Thoracic aorta (tissue), 2 donors: ENCODE results near the gene ISCA1. TPM values are rescaled to one million over a fixed set of nuclear protein-coding genes. Genes with fewer than 3 reads are reported as not detected.

Experiments
- ATAC-seq: fragments of 150-250 bp; one replicate; pipeline ENCODE4 v1.8.0; 2017; ENCODE audit warnings: low read depth; ENCODE audit not compliant: insufficient number of reproducible peaks, low FRiP score
- DNase-seq: peaks from one replicate; pipeline ENCODE4 v3.0.0-alpha.2; 2020; ENCODE audit warnings: low spot score
- H3K27ac ChIP-seq, 2 donors: fragments of 200-600 bp; sonication (generic); 1 replicate in 1 of 2; 2 replicates in 1 of 2; pipeline ENCODE4 v1.5.1; 2016; ENCODE audit warnings: mild to moderate bottlenecking in 2 of 2, moderate library complexity in 2 of 2
- H3K27me3 ChIP-seq: fragments of 200-600 bp; sonication (generic); replicated peaks from 2 replicates; pipeline ENCODE4 v1.6.0; 2016; ENCODE audit warnings: mild to moderate bottlenecking; ENCODE audit not compliant: insufficient read depth
- H3K36me3 ChIP-seq: fragments of 200-600 bp; sonication (generic); one replicate; pipeline ENCODE4 v1.5.1; 2016
- H3K4me1 ChIP-seq, 2 donors: fragments of 200-600 bp; sonication (generic); 1 replicate in 1 of 2; 2 replicates in 1 of 2; pipeline versions ENCODE4 v1.5.1 to v1.6.0; 2016; ENCODE audit warnings: low read depth in 2 of 2, mild to moderate bottlenecking in 1 of 2; ENCODE audit not compliant: control insufficient read depth in 1 of 2
- H3K4me3 ChIP-seq: fragments of 200-600 bp; sonication (generic); 2 replicates; pipeline ENCODE4 v1.5.1; 2016; ENCODE audit warnings: mild to moderate bottlenecking
- H3K9me3 ChIP-seq: fragments of 200-600 bp; sonication (generic); 2 replicates; pipeline ENCODE4 v1.5.1; 2016
- CTCF ChIP-seq: fragments of 200-600 bp; sonication (generic); IDR thresholded peaks from one replicate; pipeline ENCODE4 v1.5.1; 2019; ENCODE audit warnings: antibody characterized with exemption
- total RNA-seq, 2 donors: library from RNA; depleted of rRNA; stranded (reverse); fragments of >200 nt; gene quantifications; one replicate each; pipeline versions ENCODE4 v1.1.0 to v1.2.3, GENCODE V29; 2016

The ISCA1 gene
- total RNA-seq, 2 donors from 2014 or later, result 25.9 to 37.9 TPM

- Histone ChIP-seq H3K27ac (no peak overlapping the region), H3K4me1 (no peaks in the 10 kb centered on the region), H3K36me3 (peaks cover 56% of the 10 kb centered on the region), H3K27me3 (no peaks in the 10 kb centered on the region), H3K9me3 (no peaks in the 10 kb centered on the region), H3K4me3 (no peak overlapping the region)
- no peak for ATAC-seq
- DNase-seq, result no peak
- no peak for TF ChIP-seq CTCF
These were observed 42.6 kb upstream of the ISCA1 start for GRCh38 chr9:86324901-86325300.

GRCh38 chr9:86324308-86324707 lies 42.0 kb upstream of the ISCA1 start:
- no peaks in the 10 kb centered on the region for H3K4me1 ChIP-seq
- no peak overlapping the region for H3K27ac ChIP-seq
- no peak overlapping the region for H3K4me3 ChIP-seq
- no peak for ATAC-seq
- DNase-seq, result no peak
- TF ChIP-seq CTCF, result no peak
- no peaks in the 10 kb centered on the region for H3K27me3 ChIP-seq
- no peaks in the 10 kb centered on the region for H3K9me3 ChIP-seq
- peaks cover 56% of the 10 kb centered on the region for H3K36me3 ChIP-seq

- DNase-seq (no peak), ATAC-seq (no peak)
- Histone ChIP-seq H3K9me3 (no peaks in the 10 kb centered on the region), H3K4me1 (no peaks in the 10 kb centered on the region), H3K27me3 (no peaks in the 10 kb centered on the region), H3K4me3 (no peak overlapping the region), H3K36me3 (peaks cover 58% of the 10 kb centered on the region), H3K27ac (no peak overlapping the region)
- no peak for TF ChIP-seq CTCF
These were observed 40.8 kb upstream of the ISCA1 start for GRCh38 chr9:86322973-86323644.

- no peak overlapping the region for H3K4me3 ChIP-seq
- no peak for ATAC-seq
These were observed 39.0 kb upstream of the ISCA1 start for GRCh38 chr9:86321373-86321772.

GRCh38 chr9:86318187-86318586 lies 35.8 kb upstream of the ISCA1 start:
- no peak for TF ChIP-seq CTCF
- Histone ChIP-seq H3K36me3 (peaks cover 35% of the 10 kb centered on the region), H3K27me3 (no peaks in the 10 kb centered on the region), H3K4me3 (no peak overlapping the region), H3K4me1 (no peaks in the 10 kb centered on the region), H3K9me3 (no peaks in the 10 kb centered on the region), H3K27ac (no peak overlapping the region)
- no peak for ATAC-seq
- no peak for DNase-seq

More at GRCh38 chr9:86321373-86321772, 39.0 kb upstream of the ISCA1 start:
- TF ChIP-seq CTCF, result no peak
- Histone ChIP-seq H3K27ac (no peak overlapping the region), H3K4me1 (no peaks in the 10 kb centered on the region), H3K36me3 (peaks cover 47% of the 10 kb centered on the region), H3K9me3 (no peaks in the 10 kb centered on the region), H3K27me3 (no peaks in the 10 kb centered on the region)
- DNase-seq, result no peak
